Measurements from ENCODE around the gene EPHB4.

- no peak for TF ChIP-seq CTCF (conservative IDR thresholded peaks at IDR 0.05; ENCODE audit: low read length)
- TF ChIP-seq EZH2phosphoT487 (IDR thresholded peaks at IDR 0.05; ENCODE audit: borderline replicate concordance) = no peak
These were observed 37.0 kb upstream of the EPHB4 start for GRCh38 chr7:100864263-100864845.

All from Loucy (cell line).